Measurements from ENCODE around the gene CBX3.
"Not testable (repeated sequence)": the region's sequence is repeated elsewhere in the genome, so short reads cannot be mapped to it uniquely, and the experiment has no call there.

Gene CBX3

DNA sequence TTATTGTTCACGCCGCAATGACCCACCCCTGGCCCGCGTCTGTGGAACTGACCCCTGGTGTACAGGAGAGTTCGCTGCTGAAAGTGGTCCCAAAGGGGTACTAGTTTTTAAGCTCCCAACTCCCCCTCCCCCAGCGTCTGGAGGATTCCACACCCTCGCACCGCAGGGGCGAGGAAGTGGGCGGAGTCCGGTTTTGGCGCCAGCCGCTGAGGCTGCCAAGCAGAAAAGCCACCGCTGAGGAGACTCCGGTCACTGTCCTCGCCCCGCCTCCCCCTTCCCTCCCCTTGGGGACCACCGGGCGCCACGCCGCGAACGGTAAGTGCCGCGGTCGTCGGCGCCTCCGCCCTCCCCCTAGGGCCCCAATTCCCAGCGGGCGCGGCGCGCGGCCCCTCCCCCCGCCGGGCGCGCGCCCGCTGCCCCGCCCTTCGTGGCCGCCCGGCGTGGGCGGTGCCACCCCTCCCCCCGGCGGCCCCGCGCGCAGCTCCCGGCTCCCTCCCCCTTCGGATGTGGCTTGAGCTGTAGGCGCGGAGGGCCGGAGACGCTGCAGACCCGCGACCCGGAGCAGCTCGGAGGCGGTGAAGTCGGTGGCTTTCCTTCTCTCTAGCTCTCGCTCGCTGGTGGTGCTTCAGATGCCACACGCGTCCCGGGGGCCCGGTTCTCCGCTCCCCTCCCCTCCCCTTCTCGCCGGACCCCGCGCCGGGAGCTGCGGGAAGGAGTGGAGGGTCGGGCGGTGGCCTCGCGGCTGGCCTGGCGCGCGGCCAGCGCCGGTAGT, at the start of gene CBX3:
Gene CBX3 (plus strand): TSS at position 499 of the 772 bp plus-strand sequence. CDS start 1,254 bp downstream, outside the sequence.
- no peak for DNase-seq

DNA sequence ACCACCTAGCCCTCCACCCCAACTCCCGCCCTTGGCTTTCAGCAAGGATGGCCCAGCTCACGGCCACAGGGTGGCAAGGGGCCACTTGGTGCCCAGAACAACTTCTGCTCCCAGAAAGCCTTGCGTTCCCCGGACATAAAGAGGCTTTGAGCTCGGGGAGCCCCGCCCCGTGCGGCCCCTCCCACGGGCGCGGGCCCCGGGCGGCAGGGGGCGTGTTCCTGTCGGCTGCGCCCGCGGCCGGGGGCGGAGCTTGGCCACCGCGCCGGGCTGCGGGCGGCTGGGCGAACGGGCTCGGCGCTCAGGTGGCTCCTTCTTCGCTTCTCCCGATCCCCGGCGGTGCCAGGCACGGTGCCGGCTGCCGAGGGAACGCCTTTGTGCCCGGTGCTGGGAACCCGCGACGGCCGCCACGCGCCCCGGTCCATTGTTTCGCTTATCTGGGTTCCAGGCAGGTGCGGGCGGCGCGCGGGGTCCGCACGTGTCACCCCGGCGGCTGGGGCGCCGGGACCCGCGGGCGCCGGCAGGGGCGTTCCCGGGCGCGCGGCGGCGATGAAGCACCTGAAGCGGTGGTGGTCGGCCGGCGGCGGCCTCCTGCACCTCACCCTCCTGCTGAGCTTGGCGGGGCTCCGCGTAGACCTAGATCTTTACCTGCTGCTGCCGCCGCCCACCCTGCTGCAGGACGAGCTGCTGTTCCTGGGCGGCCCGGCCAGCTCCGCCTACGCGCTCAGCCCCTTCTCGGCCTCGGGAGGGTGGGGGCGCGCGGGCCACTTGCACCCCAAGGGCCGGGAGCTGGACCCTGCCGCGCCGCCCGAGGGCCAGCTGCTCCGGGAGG, 49.4 kb upstream of the CBX3 start, which contains the start of gene NFE2L3:
Gene NFE2L3 (plus strand): TSS at position 246 of the 829 bp plus-strand sequence. CDS start 301 bp downstream, at position 547.
- DNase-seq = peak; percentile 37

DNA sequence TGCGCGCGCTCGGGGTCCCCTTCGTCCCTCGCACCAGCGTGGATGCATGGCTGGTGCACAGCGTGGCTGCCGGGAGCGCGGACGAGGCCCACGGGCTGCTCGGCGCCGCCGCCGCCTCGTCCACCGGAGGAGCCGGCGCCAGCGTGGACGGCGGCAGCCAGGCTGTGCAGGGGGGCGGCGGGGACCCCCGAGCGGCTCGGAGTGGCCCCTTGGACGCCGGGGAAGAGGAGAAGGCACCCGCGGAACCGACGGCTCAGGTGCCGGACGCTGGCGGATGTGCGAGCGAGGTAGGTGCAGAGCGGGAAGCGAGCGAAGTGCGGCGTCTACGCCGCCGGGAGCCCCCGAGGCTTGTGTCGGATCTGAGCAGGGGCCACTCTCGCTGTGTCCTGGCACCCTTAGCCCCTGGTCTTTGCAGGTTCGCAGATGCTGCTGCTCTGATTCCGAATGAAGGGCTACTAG, 48.7 kb upstream of the CBX3 start:
- not testable (repeated sequence) for DNase-seq

DNA sequence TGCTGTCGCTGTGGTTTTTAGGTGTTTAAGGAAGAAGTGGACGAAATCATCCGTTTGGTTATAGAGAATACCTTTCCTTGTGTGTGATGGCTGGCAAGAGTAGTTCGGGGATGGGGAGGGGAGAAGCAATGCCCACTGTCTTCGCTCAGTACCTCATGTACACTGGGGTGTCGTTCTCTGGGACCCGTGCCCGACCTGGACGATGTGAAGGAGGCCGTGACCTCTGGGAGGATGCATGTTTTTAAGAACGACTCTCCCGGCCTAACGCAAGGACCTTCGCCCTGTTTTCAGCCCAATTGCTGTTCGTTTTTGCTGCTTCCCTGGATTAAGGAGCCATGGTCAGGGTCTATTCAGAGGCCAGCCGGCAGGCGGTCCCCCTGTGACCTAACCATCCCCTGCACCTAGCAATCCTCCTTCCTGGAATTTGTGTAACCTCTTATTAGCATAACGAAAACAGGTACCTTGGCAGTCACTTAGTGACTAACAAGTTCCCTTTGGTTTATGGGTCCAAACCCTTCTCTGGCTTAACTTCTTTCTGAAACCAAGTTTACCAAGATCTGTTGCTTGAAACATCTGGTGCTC, 48.2 kb upstream of the CBX3 start:
- no peak for DNase-seq

DNA sequence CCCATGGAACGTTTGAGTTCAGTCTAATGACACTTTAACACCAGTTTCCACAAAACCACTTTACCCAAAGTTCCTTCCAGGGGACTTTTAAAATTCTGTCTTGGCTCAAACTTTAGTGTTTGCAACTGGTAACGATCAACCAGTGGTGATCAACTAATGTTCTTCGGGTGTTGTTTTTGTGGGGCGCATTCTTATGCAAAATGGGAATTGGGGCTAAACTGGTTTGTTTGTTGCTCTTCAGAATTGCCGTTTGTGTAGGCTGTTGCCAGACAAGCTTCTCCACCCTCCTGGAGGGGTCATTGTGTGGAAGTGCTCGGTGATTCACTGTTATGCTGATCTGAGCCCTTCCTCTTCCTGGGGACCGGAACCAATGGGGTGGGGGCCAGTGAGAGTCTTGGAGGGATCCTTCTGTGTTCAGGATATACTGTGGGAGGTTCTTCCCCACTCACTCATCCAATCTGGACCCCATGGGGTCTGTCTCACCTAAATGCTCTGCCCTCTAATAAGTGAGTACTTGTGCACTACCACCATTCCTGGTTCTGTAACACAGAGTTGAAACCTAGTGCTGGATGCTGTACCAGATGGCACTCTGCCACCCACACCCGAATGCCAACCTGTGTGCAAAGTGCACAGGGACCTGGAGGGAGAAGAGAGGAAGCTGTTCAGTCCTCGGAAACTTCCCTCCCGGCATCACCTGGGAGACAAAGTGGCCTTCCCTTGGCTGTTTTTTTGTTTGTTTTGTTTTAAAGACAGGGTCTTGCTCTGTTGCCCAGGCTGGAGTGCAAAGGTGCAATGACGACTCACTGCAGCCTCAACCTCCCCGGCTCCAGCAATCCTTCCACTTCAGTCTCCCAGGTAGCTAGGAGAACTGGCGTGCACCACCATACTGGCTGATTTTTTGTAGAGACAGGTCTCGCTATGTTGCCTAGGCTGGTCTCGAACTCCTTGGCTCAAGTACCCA, 47.4 kb upstream of the CBX3 start:
- DNase-seq = no peak

DNA sequence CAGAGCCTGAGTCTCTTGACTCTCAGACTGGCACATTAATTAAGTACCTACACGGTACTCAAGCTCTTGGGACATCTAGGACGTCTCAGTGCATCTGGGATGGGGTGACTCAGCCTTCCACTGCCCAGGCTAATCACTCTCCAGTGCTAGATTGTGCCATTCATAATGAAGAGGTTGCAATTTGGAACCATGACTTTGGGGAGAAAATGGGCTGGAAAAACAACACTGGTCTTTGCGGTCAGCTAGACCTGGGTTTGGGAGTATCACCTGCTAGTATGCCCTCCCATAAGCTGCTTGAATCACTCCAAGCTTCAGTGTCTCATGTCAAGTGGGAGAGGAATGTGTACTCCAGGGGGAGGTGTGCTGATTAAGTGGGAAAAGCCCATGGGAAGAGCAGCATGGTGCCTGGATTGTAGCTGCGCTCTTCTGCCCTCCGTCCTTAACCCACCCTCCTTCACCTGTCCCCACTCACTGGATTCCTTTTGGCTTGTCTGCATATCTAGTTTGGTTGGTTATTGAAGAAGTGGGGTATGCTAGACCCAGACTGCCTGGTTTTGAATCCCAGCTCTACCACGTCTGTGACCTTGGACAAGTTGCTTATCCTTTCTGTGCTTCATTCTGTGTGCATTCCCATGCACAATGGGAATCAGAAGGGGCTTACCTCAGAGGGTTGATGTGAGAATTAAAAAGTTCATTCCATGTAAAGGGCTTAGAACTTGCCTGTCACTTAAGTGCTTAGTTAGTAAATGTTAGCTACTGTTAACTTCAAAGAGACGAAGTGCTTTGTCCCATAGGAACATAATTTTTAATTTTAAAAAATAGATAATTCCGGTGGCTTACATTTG, 45.8 kb upstream of the CBX3 start:
- no peak for DNase-seq

DNA sequence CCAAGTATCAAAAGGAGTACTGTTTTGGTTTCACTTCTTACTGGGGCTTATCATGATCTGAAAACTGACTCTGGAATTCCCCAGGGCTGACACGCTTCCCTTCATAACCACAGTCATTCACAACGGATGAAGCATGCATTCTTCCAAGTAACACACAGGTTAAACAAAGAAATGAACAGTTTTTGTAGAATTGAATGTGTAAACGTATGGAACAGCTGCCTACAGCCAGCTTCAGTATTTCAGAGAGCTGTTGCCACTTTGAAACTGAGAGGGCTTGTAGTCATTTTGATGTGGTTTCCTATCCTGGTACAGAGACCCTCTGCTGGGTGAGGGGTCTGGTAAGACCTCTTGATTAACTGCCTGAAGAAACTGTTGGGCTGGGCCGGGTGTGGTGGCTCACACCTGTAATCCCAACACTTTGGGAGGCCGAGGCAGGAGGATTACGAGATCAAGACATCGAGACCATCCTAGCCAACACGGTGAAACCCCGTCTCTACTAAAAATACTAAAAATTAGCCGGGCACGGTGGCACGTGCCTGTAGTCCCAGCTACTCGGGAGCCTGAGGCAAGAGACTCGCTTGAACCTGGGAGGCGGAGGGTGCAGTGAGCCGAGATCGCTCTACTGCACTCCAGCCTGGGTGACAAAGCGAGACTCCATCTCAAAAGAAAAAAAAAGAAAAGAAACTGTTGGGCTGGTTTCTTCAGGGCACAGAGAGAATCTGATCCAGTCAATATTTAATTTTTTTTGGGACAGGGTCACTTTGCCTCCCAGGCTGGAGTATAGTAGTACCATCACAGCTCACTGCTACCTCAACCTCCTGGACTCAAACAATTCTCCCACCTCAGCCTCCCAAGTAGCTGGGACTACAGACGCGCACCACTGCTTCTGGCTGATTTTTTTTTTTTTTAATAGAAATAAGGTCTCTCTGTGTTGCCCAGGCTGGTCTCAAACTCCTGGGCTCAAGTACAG, 44.8 kb upstream of the CBX3 start:
- no peak for DNase-seq

DNA sequence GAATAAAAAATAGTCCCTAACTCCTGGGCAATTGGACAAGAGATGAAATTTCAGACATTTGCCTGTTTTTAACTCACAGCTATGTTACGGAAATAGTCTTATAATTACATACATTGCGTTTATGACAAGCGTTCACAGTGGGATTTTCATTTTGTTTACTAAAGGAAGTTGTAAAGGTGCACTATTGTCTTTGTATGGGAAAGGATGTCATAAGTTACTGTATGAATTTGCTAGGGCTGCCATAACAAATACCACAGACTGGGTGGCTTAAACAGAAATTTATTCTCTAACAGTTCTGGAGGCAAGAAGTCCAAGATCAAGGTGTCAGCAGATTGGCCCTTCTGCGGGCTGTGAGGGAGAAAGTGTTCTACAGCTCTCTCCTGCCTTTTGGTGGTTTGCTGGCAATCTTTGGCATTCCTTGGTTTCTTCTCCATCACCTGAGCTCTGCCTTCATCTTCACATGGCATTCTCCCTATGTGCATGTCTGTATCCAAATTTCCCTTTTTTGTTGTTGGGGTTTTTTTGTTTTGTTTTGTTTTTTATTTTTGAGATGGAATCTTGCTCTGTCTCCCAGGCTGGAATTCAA, 43.9 kb upstream of the CBX3 start:
- DNase-seq = no peak

DNA sequence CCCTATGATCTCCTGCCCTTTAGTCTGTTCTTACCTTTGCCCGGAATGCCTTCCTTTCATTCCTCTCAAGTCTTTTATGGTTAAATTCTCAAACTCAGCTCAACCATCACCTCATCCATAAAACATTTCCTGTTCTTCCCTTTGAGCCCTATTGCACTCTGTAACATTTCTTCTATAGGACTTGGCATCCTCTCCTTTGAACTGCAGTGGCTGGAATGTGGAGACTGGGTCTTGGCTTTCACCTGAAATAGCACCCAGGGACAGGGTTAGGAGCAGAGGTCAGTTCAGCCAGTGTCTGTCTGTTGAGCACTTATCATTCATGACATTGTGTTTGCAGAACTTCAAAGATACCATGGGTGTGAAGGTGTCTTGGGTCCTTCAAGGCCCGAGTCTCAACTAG, 42.3 kb upstream of the CBX3 start:
- no peak for DNase-seq

DNA sequence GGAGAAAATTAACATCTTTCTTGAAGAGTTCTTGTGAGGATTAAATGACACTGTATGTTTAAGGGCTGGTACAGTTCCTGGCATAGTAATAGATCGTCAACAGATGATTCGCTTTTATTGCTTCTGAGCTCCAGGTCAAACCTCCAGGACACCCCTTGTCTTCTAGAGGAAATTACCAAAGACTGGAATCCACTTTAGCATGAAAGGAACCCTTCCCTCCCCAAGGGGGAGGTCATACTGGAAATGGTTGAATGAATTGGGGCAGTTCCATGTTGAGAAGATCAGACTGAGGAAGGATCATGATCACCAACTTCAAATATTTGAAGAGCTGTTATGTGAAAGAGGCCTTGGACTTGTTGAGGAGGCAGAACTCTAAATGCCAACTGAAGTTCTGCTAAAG, 40.6 kb upstream of the CBX3 start:
- DNase-seq = no peak

DNA sequence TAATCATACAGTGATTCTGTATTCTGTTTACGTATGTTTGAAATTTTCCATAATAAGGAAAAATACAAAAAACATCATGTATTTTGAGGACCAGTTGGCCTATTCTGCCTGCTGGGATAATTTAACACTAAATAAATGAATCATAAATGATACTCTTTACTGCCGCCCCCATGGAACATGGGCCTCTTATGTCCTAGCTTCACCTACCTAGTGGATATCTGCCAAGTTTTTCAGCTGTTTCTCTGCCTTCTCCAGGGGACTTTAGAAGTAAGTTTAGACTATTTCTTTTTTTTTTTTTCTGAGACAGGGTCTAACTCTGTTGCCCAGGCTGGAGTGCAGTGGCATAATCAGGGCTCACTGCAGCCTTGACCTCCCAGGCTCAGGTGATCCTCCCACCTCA, 39.1 kb upstream of the CBX3 start:
- DNase-seq = no peak

DNA sequence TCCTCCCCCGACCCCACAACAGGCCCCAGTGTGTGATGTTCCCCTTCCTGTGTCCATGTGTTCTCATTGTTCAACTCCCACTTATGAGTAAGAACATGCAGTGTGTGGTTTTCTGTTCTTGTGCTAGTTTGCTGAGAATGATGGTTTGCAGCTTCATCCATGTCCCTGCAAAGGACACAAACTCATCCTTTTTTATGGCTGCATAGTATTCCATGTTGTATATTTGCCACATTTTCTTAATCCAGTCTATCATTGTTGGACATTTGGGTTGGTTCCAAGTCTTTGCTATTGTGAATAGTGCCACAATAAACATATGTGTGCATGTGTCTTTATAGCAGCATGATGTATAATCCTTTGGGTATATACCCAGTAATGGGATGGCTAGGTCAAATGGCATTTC, 37.7 kb upstream of the CBX3 start:
- DNase-seq = not testable (repeated sequence)

DNA sequence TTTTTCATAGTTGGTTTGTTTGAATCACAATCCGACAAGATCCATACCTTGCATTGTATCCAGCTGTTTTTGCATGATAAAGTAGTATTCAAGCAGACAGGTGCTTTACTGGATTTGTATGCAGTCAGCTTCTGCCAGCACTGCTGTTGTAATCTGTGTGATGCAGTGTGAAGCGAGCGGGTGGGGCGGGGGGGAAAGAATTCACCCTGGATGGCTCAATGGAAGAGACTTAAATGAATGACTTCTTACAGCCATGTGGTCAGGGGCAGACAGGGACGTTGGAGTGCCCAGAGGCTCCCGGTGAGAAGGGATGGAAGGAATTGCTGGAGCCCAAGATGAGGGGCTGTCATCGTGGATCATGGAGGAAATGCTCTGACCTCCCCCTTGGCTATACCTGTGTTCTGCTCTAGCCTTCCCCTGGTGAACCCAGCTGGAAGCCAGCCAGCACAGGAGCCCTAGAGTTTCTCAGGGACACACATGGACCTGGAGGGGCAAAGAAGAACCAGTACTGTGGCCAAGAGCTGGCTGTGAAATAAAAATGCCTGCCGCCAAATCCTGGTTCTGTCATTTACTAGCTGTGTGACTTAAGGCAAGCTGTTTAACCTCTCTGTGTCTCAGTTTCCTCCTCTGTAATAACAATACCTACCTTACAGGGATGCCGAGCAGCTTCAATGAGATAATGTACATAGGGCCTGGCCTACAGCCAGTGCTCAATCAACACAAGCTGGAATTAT, 35.4 kb upstream of the CBX3 start:
- no peak for DNase-seq

DNA sequence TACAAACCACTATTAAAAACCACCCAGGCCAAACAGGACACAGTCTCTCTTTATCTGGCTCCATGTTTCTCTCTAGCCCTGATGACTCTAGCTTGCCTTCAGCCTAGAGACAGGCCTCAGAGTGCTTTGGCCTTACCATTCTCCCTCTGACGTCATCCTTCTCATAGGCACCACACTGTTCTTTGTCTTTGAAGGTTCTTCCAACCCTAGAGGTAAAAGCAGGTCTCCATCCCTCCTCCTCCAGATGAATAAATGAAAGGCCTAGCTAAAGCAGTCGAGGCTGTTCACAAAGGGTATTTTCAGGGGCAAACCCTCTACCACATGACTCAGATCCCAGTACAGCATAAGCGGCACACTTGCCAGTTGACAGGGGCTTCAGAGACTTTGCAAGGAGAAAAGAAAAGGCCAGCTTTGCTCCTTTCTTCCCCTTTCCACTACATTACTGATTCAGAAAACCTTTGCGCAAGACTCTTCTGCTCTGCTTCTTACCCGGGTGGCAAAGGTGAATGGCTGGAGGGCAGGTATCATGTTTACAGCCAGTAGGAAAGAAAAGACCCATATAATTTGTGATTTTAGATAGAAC, 34.8 kb upstream of the CBX3 start:
- no peak for DNase-seq

DNA sequence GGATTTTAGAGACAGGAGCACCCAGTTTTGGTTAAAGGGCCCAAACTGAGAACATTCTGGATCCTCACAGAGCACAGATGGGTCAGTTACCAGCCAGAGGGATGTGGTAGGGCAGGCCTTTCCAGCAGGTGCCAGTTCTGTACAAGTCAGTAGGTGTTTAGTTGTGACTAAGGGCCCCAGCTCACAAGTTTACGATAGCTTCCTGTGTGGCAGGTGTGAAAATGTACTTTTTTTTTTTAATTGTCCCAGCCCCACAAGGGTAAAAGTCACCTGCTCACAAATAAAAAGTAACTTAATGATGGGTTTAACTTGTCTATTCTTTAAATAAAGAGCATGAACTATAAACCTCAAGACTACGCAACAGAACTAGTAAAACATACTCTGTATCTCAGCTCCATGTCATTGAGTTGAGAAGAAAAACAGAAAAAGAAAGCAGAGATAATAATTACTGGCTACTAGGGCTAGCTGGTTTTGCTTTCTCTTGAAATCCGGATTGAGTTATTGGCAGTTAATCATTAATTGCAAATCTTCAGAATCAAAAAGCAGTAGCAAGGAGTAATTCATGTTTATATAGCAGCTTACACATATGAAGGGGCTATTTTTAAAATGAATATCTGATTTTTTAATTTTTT, 34.1 kb upstream of the CBX3 start:
- no peak for DNase-seq

DNA sequence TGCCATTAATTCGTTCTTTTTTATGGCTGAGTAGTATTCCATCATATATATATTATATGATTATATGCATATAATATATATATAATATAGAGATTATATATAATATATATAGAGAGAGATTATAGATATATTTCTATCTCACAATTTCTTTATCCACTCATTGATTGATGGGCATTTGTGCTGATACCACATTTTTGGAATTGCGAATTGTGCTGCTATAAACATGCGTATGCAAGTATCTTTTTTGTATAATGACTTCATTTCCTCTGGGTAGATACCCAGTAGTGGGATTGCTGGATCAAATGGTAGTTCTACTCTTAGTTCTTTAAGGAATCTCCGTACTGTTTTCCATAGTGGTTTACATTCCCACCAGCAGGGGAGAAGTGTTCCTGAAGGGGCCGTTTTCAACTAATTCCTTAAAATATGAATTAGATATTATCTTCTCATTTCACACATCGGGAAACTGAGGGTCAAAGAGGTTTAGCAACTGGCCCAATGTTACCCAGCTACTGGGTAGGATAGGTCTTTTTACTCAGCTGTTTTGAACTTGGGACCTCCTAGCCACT, 33.0 kb upstream of the CBX3 start:
- DNase-seq = no peak

DNA sequence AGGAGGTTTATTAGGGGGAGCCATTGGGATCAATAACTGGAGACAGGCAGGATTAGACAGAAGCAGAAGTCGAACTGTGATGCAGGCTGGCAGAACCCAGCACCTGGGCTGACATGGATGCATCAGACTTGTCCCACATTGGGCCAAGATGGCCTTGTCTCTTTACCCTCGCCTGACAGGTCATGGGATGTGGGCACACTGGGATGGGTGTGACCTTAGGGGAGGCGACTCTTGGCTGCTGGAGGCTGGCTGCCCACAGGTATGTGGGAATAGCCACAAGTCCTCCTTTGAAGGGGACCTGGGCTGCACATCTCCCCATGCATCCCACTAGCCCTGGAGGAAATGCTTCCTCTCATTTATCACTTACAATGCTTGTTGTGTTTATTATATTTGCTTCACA, 32.3 kb upstream of the CBX3 start:
- no peak for DNase-seq

DNA sequence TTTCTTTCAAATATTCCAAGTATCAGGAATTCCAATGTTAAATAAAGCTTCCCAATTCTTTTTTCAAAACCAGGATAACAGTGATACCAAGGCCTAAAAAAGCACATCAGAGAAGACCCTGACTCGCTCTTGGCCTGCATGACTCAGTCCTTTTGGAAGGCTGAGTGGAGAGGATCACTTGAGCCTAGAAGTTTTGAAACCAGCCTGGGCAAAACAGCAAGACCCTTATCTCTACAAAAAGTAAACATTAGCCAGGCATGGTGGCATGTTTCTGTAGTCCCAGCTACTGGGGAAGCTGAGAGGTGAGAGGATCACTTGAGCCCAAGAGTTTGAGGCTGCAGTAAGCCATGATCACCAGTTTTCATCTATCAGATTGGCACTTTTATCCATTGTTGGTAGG, 30.9 kb upstream of the CBX3 start:
- no peak for DNase-seq
